Endodermal cell (in vitro differentiated cells): Measurements from ENCODE around the gene BTD. TPM values are rescaled to one million over a fixed set of nuclear protein-coding genes. Genes with fewer than 3 reads are reported as not detected.
"Not testable (repeated sequence)": the region's sequence is repeated elsewhere in the genome, so short reads cannot be mapped to it uniquely, and the experiment has no call there.

Source experiments
- DNase-seq: peaks from one replicate; pipeline ENCODE4 v3.0.0-alpha.2; 2017
- H3K27ac ChIP-seq: 2 replicates; pipeline ENCODE4 v1.5.1; 2013; ENCODE audit warnings: mild to moderate bottlenecking, low read depth, low read length, moderate library complexity
- H3K27me3 ChIP-seq: 2 replicates; pipeline ENCODE4 v1.6.1; 2013; ENCODE audit warnings: mild to moderate bottlenecking, low read length, moderate library complexity; ENCODE audit not compliant: insufficient read depth, control insufficient read depth, poor library complexity, severe bottlenecking
- H3K36me3 ChIP-seq: 2 replicates; pipeline ENCODE4 v1.7.0; 2013; ENCODE audit warnings: mild to moderate bottlenecking, low read length, moderate library complexity; ENCODE audit not compliant: control insufficient read depth, insufficient read depth
- H3K4me1 ChIP-seq: one replicate; pipeline ENCODE4 v1.7.0; 2013; ENCODE audit warnings: low read length; ENCODE audit not compliant: control insufficient read depth, insufficient read depth
- H3K4me3 ChIP-seq: 2 replicates; pipeline ENCODE4 v1.5.1; 2013; ENCODE audit warnings: mild to moderate bottlenecking, low read length, moderate library complexity
- H3K9ac ChIP-seq: 2 replicates; pipeline ENCODE4 v1.6.1; 2013; ENCODE audit warnings: mild to moderate bottlenecking, low read length, moderate library complexity; ENCODE audit not compliant: poor library complexity, severe bottlenecking; ENCODE audit errors: extremely low read depth
- H3K9me3 ChIP-seq: 2 replicates; pipeline ENCODE4 v1.6.1; 2013; ENCODE audit warnings: mild to moderate bottlenecking, low read length, moderate library complexity; ENCODE audit not compliant: control insufficient read depth
- H3K27ac Mint-ChIP-seq: 2 replicates; pipeline ENCODE4 v1.8.0; 2020; ENCODE audit warnings: mixed read lengths
- H3K27me3 Mint-ChIP-seq: 2 replicates; pipeline ENCODE4 v1.8.0; 2021; ENCODE audit warnings: mild to moderate bottlenecking, mixed read lengths; ENCODE audit not compliant: insufficient read depth
- H3K36me3 Mint-ChIP-seq: 2 replicates; pipeline ENCODE4 v1.8.0; 2020; ENCODE audit warnings: low read depth, mixed read lengths
- H3K4me1 Mint-ChIP-seq: 2 replicates; pipeline ENCODE4 v1.8.0; 2020; ENCODE audit warnings: mixed read lengths
- H3K4me3 Mint-ChIP-seq: 2 replicates; pipeline ENCODE4 v1.8.0; 2020; ENCODE audit warnings: mild to moderate bottlenecking, moderate library complexity, mixed read lengths
- H3K9me3 Mint-ChIP-seq: 2 replicates; pipeline ENCODE4 v1.8.0; 2020; ENCODE audit warnings: mild to moderate bottlenecking, mixed read lengths
- CTCF ChIP-seq: fragments of 200-600 bp; sonication (generic); conservative IDR thresholded peaks from 2 replicates; pipeline ENCODE4 v1.5.0; 2021; ENCODE audit warnings: antibody characterized with exemption, mild to moderate bottlenecking
- WGBS, 2 experiments: methylation state at CpG; one replicate each; pipeline versions ENCODE4 v1.1.5 to v1.1.7; 2013; ENCODE audit warnings: missing lambda C conversion rate in 2 of 2, mixed read lengths in 1 of 2; ENCODE audit not compliant: insufficient coverage in 1 of 2, insufficient read length in 1 of 2; 5-methylcytosine and 5-hydroxymethylcytosine counted together
- total RNA-seq, 2 donors: library from RNA; stranded (reverse); fragmentation: NEBNext Ultra II Directional in 1 of 2; extraction: Animal tissue kit (Norgen Biotek cat#: 25700) in 1 of 2; gene quantifications; 2 replicates in 1 of 2; 3 replicates in 1 of 2; pipeline ENCODE4 v1.2.1, GENCODE V29; 2021

BTD gene
- total RNA-seq, 2 donors from 2014 or later = 25.7 to 27.8 TPM

- Histone ChIP-seq H3K4me3 (no peak overlapping the region), H3K27ac (no peak overlapping the region), H3K4me1 (no peaks in the 10 kb centered on the region), H3K36me3 (no peaks in the 10 kb centered on the region), H3K27me3 (no peaks in the 10 kb centered on the region), H3K9ac (no peak overlapping the region), H3K9me3 (peaks cover 12% of the 10 kb centered on the region)
- Mint-ChIP-seq H3K27me3 (no peaks in the 10 kb centered on the region), H3K9me3 (peaks cover 17% of the 10 kb centered on the region), H3K4me3 (no peak overlapping the region), H3K36me3 (peaks cover 15% of the 10 kb centered on the region), H3K4me1 (no peaks in the 10 kb centered on the region), H3K27ac (no peak overlapping the region)
- 95 to 100% methylated on average over 1 of the region's 1 CpG for WGBS, 2 experiments
- no peak for TF ChIP-seq CTCF
- no peak for DNase-seq
Measured at GRCh38 chr3:15614958-15615357, 13.4 kb downstream of the BTD start.

GRCh38 chr3:15616053-15616452 is 14.5 kb downstream of the BTD start:
- no peak for TF ChIP-seq CTCF
- H3K36me3 ChIP-seq = peaks cover 4% of the 10 kb centered on the region
- peaks cover 28% of the 10 kb centered on the region for H3K9me3 Mint-ChIP-seq
- no peaks in the 10 kb centered on the region for H3K4me1 Mint-ChIP-seq
- no peak overlapping the region for H3K4me3 Mint-ChIP-seq
- no peaks in the 10 kb centered on the region for H3K4me1 ChIP-seq
- no peak overlapping the region for H3K27ac ChIP-seq
- peaks cover 23% of the 10 kb centered on the region for H3K9me3 ChIP-seq
- no peak overlapping the region for H3K9ac ChIP-seq
- no peak overlapping the region for H3K27ac Mint-ChIP-seq
- H3K4me3 ChIP-seq = no peak overlapping the region
- 91 to 97% methylated on average over 6 of the region's 6 CpGs for WGBS, 2 experiments
- peaks cover 23% of the 10 kb centered on the region for H3K36me3 Mint-ChIP-seq
- H3K27me3 Mint-ChIP-seq = no peaks in the 10 kb centered on the region
- H3K27me3 ChIP-seq = no peaks in the 10 kb centered on the region
- DNase-seq = no peak

- H3K27me3 Mint-ChIP-seq, H3K9ac ChIP-seq, H3K27ac ChIP-seq, H3K4me3 Mint-ChIP-seq, H3K27me3 ChIP-seq, H3K27ac Mint-ChIP-seq, H3K4me1 Mint-ChIP-seq, H3K36me3 ChIP-seq, H3K4me3 ChIP-seq, H3K4me1 ChIP-seq, DNase-seq: not testable (repeated sequence)
- H3K9me3 Mint-ChIP-seq = peaks cover 49% of the 10 kb centered on the region
- H3K36me3 Mint-ChIP-seq = peaks cover 39% of the 10 kb centered on the region
- WGBS, 2 experiments = 92 to 95% methylated on average over 4 to 7 of the region's 8 CpGs
- H3K9me3 ChIP-seq = peaks cover 51% of the 10 kb centered on the region
Measured at GRCh38 chr3:15619659-15620464, 18.3 kb downstream of the BTD start.
